ENCODE measurements around the gene C2.

Gene C2

DNA sequence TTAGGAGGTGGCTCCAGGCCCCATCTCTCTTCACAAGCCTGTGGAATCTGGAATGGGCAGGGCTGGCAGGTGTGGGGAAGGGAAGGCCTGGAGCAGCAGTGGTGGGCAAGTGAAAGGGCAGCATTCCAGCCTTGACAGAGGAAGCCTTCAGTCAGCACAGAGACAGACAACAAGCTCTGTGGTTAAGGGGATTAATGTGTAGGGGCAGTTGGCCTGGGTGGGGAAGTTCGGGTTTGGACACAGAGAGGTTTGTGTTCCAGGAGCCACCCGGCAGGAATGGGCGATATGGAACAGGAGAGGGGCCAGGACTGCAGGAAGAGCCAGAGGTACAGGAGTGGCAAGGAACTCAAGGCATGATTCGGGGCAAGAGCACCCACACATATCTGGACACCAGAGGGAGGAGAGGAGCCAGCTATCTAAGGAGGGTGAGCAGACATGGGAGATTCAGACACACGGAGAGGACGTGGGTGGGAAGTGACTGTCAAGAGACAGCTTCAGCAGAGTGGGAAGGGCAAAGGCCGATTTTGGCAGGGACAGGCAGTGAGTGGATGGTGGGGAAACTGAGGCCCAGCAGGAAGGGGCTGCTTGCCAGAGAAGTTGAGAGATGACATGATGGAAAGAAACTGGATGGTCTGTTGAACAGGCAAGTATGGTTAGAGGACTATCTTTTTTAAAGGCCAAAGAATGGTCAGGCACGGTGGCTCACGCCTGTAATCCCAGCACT, 46.2 kb upstream of the C2 start:
- no peak for DNase-seq
- Mint-ChIP-seq H3K27me3 (ENCODE audit: low read depth, poor library complexity) (no peaks in the 10 kb centered on the region), H3K27ac (peak overlapping the region; percentile 70), H3K4me3 (no peak overlapping the region), H3K9me3 (no peaks in the 10 kb centered on the region), H3K4me1 (peaks cover 25% of the 10 kb centered on the region), H3K36me3 (ENCODE audit: low read depth) (peaks cover 58% of the 10 kb centered on the region)
- TF ChIP-seq, protein P1, sequence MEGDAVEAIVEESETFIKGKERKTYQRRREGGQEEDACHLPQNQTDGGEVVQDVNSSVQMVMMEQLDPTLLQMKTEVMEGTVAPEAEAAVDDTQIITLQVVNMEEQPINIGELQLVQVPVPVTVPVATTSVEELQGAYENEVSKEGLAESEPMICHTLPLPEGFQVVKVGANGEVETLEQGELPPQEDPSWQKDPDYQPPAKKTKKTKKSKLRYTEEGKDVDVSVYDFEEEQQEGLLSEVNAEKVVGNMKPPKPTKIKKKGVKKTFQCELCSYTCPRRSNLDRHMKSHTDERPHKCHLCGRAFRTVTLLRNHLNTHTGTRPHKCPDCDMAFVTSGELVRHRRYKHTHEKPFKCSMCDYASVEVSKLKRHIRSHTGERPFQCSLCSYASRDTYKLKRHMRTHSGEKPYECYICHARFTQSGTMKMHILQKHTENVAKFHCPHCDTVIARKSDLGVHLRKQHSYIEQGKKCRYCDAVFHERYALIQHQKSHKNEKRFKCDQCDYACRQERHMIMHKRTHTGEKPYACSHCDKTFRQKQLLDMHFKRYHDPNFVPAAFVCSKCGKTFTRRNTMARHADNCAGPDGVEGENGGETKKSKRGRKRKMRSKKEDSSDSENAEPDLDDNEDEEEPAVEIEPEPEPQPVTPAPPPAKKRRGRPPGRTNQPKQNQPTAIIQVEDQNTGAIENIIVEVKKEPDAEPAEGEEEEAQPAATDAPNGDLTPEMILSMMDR (IDR thresholded peaks at IDR 0.05) = no peak

DNA sequence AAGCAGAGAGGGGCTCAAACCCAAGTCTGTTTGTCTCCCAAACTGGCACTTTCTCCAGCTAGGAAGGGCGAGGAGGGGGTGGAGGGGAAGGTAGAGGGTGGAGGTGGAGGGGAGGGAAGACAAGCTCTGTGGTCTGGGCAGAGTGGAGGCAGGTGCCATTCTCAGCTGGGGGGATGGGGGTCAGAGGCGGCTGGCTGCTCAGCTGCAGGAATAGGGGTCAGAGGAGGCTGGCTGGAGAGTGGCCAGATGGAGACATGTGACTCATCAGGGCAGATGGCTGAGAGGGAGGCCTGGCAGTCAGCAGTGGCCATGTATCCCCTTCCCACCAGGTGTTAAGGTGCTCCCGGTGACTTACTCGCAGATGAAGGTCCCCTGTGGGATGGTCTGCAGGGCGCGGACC, 45.2 kb upstream of the C2 start:
- Mint-ChIP-seq H3K4me1 (peaks cover 21% of the 10 kb centered on the region), H3K9me3 (no peaks in the 10 kb centered on the region), H3K27ac (no peak overlapping the region), H3K4me3 (no peak overlapping the region), H3K36me3 (ENCODE audit: low read depth) (peaks cover 67% of the 10 kb centered on the region), H3K27me3 (ENCODE audit: low read depth, poor library complexity) (no peaks in the 10 kb centered on the region)
- DNase-seq = no peak
- TF ChIP-seq, protein P1 (IDR thresholded peaks at IDR 0.05) = no peak

DNA sequence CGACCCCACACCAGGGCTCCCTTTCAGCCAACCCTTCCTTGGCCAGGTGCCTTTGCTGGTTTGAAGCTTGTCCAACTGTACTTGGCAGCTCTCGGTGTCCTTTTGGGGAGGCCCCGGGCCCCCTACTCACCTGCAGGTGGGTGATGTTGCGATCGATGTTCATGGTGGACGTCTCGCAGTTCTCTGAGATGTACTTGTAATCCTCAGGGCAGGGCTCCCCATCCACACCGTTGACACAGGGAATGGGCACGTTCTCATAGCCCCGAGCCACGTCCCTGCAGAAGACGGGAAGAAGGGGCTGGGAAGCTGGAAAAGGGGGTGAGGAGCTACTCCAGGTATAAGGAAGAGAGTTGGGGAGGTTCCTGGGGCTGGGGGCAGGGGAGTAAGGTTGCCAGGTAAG, 43.8 kb upstream of the C2 start:
- DNase-seq = no peak
- TF ChIP-seq, protein P1 (IDR thresholded peaks at IDR 0.05) = no peak
- no peak overlapping the region for H3K27ac Mint-ChIP-seq
- peaks cover 8% of the 10 kb centered on the region for H3K4me1 Mint-ChIP-seq
- no peaks in the 10 kb centered on the region for H3K9me3 Mint-ChIP-seq
- H3K36me3 Mint-ChIP-seq (ENCODE audit: low read depth) = peaks cover 74% of the 10 kb centered on the region
- no peak overlapping the region for H3K4me3 Mint-ChIP-seq
- H3K27me3 Mint-ChIP-seq (ENCODE audit: low read depth, poor library complexity) = no peaks in the 10 kb centered on the region

DNA sequence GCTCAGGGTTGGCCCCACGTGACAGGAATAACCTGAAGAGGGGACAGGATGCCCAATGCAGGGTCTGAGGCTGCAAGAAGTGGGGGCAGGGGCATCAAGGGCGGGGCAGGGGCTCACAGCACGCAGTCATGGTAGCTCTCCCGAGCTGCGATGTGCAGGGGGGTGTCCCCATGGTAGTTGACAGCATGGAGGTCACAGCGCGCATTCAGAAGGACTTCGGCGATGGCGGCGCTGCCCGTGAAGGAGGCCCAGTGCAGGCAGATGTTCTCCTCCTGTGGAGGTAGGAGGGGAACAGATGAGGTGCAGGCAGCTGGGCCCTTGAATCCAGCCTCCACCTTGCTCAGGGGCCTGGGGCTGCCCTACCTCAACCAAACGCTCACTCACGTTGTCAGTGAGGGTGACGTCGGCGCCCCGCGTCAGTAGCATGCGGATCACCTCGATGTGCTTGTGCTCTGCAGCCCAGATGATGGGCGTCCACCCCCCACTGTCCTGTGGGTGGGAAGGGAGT, 42.9 kb upstream of the C2 start:
- H3K9me3 Mint-ChIP-seq = no peaks in the 10 kb centered on the region
- TF ChIP-seq, protein P1 (IDR thresholded peaks at IDR 0.05) = no peak
- H3K36me3 Mint-ChIP-seq (ENCODE audit: low read depth) = peaks cover 77% of the 10 kb centered on the region
- no peaks in the 10 kb centered on the region for H3K4me1 Mint-ChIP-seq
- no peak for DNase-seq
- H3K27me3 Mint-ChIP-seq (ENCODE audit: low read depth, poor library complexity) = no peaks in the 10 kb centered on the region
- H3K4me3 Mint-ChIP-seq = no peak overlapping the region
- no peak overlapping the region for H3K27ac Mint-ChIP-seq

DNA sequence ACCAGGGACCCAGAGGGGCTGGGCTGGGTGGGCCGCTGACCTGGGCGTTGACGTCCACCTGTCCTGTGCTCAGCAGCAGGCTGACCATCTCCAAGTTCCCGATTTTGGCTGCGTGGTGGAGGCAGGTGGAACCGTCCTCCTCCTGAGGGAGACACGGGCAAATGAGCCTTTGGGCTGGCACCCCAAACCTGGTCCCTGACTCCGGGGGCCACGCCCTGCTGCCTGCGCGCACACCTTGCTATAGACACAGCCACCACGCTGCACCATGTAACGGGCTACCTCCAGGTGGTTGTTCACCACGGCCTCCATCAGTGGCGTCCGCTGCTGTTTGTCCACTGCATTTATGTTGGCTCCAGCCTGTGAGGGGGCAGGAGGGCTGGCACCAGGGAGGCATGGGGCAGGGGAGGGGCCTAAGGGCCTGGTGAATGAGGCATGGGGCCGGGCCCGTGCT, 41.0 kb upstream of the C2 start:
- TF ChIP-seq, protein P1 (IDR thresholded peaks at IDR 0.05) = no peak
- DNase-seq = no peak
- peaks cover 75% of the 10 kb centered on the region for H3K36me3 Mint-ChIP-seq (ENCODE audit: low read depth)
- no peaks in the 10 kb centered on the region for H3K27me3 Mint-ChIP-seq (ENCODE audit: low read depth, poor library complexity)
- H3K4me3 Mint-ChIP-seq = no peak overlapping the region
- H3K27ac Mint-ChIP-seq = no peak overlapping the region
- H3K9me3 Mint-ChIP-seq = no peaks in the 10 kb centered on the region
- H3K4me1 Mint-ChIP-seq = no peaks in the 10 kb centered on the region
